ENCODE results near the gene CANT1.

DNA sequence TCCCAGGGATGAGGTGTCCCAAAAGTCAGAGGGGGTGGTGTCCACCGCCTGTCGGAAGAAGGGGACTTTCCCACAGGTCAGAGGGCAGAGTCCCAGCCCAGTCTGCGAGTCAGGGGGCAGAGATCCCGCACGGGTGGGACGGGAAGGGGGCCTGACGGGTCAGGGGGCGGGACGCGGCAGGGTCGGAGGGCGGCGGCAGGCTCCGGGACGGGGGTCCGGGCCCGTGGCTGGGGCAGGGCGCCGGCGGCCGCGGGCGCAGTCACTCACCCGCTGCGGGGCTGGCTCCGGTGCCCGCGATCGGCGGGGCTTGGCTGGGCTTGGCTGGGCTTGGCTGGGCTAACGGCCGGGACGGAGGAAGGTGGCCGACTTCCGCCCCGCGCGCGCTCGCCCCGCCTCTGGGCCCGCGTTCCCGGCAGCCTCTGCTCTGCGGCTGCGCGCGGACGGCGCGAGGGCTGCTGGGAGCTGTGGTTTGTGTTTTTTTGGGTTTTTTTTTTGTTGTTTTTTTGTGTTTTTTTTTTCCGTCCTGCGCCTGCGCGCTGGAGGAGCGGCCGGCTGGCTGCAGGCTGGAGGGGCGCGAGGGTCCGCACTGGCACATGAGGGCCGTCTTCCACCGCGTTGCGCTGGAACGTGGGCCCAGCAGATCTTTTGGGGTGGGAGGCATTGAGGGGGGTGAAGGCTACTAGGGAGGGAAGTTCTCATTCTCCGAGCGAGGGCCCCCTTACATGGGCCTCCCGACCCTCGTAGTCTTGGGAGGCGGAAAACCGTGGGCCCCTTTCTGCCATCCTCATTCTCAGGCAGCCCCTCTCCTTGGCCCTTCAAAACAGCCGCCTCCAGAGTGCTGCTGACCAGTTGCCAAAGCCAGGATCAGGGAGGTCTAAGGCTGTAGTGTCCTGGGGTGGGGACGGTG, at the start of gene CANT1:
- TF ChIP-seq THRA (IDR thresholded peaks at IDR 0.05) = no peak
- no peak for TF ChIP-seq PPARD (CRISPR knock-in tag; IDR thresholded peaks at IDR 0.05)
- peak; percentile 85 for TF ChIP-seq ZFX (CRISPR knock-in tag; IDR thresholded peaks at IDR 0.05)
- TF ChIP-seq ZNF561 (CRISPR knock-in tag; conservative IDR thresholded peaks at IDR 0.05) = no peak
- TF ChIP-seq, protein P1, sequence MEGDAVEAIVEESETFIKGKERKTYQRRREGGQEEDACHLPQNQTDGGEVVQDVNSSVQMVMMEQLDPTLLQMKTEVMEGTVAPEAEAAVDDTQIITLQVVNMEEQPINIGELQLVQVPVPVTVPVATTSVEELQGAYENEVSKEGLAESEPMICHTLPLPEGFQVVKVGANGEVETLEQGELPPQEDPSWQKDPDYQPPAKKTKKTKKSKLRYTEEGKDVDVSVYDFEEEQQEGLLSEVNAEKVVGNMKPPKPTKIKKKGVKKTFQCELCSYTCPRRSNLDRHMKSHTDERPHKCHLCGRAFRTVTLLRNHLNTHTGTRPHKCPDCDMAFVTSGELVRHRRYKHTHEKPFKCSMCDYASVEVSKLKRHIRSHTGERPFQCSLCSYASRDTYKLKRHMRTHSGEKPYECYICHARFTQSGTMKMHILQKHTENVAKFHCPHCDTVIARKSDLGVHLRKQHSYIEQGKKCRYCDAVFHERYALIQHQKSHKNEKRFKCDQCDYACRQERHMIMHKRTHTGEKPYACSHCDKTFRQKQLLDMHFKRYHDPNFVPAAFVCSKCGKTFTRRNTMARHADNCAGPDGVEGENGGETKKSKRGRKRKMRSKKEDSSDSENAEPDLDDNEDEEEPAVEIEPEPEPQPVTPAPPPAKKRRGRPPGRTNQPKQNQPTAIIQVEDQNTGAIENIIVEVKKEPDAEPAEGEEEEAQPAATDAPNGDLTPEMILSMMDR (IDR thresholded peaks at IDR 0.05 in 2 of 3, conservative IDR thresholded peaks at IDR 0.05 in 1 of 3; ENCODE audit: insufficient read depth in 2 of 3, low read depth in 1 of 3, low read length in 3 of 3) = no peak
- TF ChIP-seq HMG20B (CRISPR knock-in tag; IDR thresholded peaks at IDR 0.05) = no peak
- TF ChIP-seq CBX3 (IDR thresholded peaks at IDR 0.05; ENCODE audit: borderline replicate concordance in 1 of 2, low read length in 2 of 2) = no peak
- TF ChIP-seq MEF2A (IDR thresholded peaks at IDR 0.05; ENCODE audit: control insufficient read depth, low read depth, low read length) = no peak
- peak; percentile 82 for TF ChIP-seq ZNF766 (CRISPR knock-in tag; conservative IDR thresholded peaks at IDR 0.05)
- TF ChIP-seq, protein P2, sequence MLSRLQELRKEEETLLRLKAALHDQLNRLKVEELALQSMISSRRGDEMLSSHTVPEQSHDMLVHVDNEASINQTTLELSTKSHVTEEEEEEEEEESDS (CRISPR knock-in tag; IDR thresholded peaks at IDR 0.05) = no peak
- TF ChIP-seq PTTG1 (tag; IDR thresholded peaks at IDR 0.05; ENCODE audit: low read depth) = no peak
- no peak for TF ChIP-seq NR2F6 (CRISPR knock-in tag; IDR thresholded peaks at IDR 0.05)
- TF ChIP-seq, protein P3, sequence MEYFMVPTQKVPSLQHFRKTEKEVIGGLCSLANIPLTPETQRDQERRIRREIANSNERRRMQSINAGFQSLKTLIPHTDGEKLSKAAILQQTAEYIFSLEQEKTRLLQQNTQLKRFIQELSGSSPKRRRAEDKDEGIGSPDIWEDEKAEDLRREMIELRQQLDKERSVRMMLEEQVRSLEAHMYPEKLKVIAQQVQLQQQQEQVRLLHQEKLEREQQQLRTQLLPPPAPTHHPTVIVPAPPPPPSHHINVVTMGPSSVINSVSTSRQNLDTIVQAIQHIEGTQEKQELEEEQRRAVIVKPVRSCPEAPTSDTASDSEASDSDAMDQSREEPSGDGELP (CRISPR knock-in tag; IDR thresholded peaks at IDR 0.05; ENCODE audit: borderline replicate concordance) = peak; percentile 17; the same call in 1 of the 2 replicates
